ENCODE results near the gene WFIKKN1. TPM values are rescaled to one million over a fixed set of nuclear protein-coding genes. Genes with fewer than 3 reads are reported as not detected.
A peak's percentile ranks its signal among the peaks of the same experiment; 100 is the strongest.

Gene WFIKKN1
- total and polyA plus RNA-seq, 2 of the 13 experiments (the other 11 are each of a cell fraction or from before 2014, with no cell fraction given) = 1.7 to 4.9 TPM

- TF ChIP-seq ZUFSP (CRISPR knock-in tag; IDR thresholded peaks at IDR 0.05; ENCODE audit: borderline replicate concordance) (no peak), TEAD2 (CRISPR knock-in tag; IDR thresholded peaks at IDR 0.05) (no peak), NFE2L2 (IDR thresholded peaks at IDR 0.05; ENCODE audit: low read length) (no peak), NCOA1 (CRISPR knock-in tag; IDR thresholded peaks at IDR 0.05) (no peak), DNMT1 (CRISPR knock-in tag; IDR thresholded peaks at IDR 0.05) (no peak), ETV6 (CRISPR knock-in tag; conservative IDR thresholded peaks at IDR 0.05) (no peak), CBX2 (IDR thresholded peaks at IDR 0.05; ENCODE audit: low read depth, low read length) (no peak), CBX2 (CRISPR knock-in tag; IDR thresholded peaks at IDR 0.05; ENCODE audit: low read depth) (no peak), SOX13 (IDR thresholded peaks at IDR 0.05) (no peak), SOX13 (CRISPR knock-in tag; conservative IDR thresholded peaks at IDR 0.05 in 1 of 2, IDR thresholded peaks at IDR 0.05 in 1 of 2) (peak in 1 of 2 experiments; percentile 21; a peak in 2 of 4 replicates), ZNF780A (CRISPR knock-in tag; IDR thresholded peaks at IDR 0.05) (no peak), CEBPG (CRISPR knock-in tag; IDR thresholded peaks at IDR 0.05) (peak; percentile 78), ZNF569 (CRISPR knock-in tag; IDR thresholded peaks at IDR 0.05; ENCODE audit: borderline replicate concordance) (no peak), GATA4 (IDR thresholded peaks at IDR 0.05; ENCODE audit: borderline replicate concordance, low read depth) (no peak)
- TF ChIP-seq, protein P1, sequence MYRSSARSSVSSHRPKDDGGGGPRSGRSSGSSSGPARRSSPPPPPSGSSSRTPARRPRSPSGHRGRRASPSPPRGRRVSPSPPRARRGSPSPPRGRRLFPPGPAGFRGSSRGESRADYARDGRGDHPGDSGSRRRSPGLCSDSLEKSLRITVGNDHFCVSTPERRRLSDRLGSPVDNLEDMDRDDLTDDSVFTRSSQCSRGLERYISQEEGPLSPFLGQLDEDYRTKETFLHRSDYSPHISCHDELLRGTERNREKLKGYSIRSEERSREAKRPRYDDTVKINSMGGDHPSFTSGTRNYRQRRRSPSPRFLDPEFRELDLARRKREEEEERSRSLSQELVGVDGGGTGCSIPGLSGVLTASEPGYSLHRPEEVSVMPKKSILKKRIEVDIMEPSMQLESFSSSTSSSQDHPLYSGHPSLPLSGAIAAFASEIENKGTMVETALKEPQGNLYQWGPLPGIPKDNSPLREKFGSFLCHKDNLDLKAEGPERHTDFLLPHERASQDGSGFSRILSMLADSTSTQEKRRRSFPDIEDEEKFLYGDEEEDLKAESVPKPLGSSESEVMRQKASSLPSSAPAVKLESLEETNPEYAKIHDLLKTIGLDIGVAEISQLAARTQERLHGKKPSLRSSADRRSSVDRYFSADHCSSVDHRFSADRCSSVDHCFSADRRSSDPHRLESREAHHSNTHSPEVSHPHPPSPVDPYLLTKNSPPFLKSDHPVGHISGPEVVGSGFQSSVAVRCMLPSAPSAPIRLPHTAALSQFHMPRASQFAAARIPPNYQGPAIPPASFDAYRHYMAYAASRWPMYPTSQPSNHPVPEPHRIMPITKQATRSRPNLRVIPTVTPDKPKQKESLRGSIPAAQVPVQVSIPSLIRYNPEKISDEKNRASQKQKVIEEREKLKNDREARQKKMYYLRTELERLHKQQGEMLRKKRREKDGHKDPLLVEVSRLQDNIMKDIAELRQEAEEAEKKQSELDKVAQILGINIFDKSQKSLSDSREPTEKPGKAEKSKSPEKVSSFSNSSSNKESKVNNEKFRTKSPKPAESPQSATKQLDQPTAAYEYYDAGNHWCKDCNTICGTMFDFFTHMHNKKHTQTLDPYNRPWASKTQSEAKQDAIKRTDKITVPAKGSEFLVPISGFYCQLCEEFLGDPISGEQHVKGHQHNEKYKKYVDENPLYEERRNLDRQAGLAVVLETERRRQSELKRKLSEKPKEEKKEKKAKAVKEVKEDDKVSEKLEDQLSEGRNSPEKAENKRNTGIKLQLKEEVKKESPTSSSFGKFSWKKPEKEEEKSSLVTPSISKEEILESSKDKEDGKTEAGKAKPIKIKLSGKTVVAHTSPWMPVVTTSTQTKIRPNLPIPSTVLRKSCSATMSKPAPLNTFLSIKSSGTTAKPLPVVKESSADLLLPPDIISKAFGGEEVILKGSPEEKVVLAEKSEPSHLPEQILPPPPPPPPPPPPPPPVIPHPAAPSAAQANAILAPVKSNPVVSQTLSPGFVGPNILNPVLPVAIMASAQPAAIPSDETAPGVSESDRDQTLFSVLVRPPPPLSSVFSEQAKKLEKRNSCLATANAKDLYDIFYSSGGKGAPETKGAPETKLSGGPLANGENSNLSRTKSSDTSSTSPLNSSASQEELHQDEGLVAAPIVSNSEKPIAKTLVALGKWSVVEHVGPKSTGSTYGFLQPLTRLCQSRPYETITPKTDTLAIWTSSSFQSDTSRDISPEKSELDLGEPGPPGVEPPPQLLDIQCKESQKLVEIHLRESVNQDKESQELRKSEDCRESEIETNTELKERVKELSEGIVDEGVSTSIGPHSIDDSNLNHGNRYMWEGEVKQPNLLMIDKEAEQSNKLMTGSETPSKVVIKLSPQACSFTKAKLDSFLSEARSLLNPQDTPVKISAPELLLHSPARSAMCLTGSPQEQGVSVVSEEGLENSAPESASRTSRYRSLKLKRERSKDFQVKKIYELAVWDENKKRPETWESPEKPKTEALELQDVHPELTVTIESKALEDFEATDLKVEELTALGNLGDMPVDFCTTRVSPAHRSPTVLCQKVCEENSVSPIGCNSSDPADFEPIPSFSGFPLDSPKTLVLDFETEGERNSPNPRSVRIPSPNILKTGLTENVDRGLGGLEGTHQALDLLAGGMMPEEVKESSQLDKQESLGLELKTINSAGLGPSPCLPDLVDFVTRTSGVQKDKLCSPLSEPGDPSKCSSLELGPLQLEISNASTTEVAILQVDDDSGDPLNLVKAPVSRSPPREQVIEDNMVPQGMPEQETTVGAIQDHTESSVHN (CRISPR knock-in tag; IDR thresholded peaks at IDR 0.05) = no peak
- TF ChIP-seq, protein P2, sequence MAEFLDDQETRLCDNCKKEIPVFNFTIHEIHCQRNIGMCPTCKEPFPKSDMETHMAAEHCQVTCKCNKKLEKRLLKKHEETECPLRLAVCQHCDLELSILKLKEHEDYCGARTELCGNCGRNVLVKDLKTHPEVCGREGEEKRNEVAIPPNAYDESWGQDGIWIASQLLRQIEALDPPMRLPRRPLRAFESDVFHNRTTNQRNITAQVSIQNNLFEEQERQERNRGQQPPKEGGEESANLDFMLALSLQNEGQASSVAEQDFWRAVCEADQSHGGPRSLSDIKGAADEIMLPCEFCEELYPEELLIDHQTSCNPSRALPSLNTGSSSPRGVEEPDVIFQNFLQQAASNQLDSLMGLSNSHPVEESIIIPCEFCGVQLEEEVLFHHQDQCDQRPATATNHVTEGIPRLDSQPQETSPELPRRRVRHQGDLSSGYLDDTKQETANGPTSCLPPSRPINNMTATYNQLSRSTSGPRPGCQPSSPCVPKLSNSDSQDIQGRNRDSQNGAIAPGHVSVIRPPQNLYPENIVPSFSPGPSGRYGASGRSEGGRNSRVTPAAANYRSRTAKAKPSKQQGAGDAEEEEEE (CRISPR knock-in tag; IDR thresholded peaks at IDR 0.05; ENCODE audit: borderline replicate concordance) = no peak
These were observed 23.2 kb downstream of the WFIKKN1 start (continued) for GRCh38 chr16:654034-654433.
